Fibroblast of pulmonary artery (primary cell): ENCODE measurements around the gene LEAP2.

Experiments used
- DNase-seq: peaks from one replicate; pipeline ENCODE4 v3.0.0-alpha.2; 2010; ENCODE audit warnings: low read depth
- H3K4me3 ChIP-seq: replicated peaks from 2 replicates; pipeline ENCODE4 v1.5.1; 2011; ENCODE audit warnings: low read depth, mild to moderate bottlenecking, control low read depth, low read length, moderate library complexity
- TF ChIP-seq, protein P1 (sequence below): IDR thresholded peaks from 2 replicates; pipeline ENCODE4 v1.5.1; 2011; ENCODE audit warnings: mild to moderate bottlenecking, control low read depth, low read length, inconsistent platforms; ENCODE audit errors: missing control alignments

Gene LEAP2

GRCh38 chr5:132877466-132877865 is 4.0 kb downstream of the LEAP2 start:
- TF ChIP-seq, protein P1, sequence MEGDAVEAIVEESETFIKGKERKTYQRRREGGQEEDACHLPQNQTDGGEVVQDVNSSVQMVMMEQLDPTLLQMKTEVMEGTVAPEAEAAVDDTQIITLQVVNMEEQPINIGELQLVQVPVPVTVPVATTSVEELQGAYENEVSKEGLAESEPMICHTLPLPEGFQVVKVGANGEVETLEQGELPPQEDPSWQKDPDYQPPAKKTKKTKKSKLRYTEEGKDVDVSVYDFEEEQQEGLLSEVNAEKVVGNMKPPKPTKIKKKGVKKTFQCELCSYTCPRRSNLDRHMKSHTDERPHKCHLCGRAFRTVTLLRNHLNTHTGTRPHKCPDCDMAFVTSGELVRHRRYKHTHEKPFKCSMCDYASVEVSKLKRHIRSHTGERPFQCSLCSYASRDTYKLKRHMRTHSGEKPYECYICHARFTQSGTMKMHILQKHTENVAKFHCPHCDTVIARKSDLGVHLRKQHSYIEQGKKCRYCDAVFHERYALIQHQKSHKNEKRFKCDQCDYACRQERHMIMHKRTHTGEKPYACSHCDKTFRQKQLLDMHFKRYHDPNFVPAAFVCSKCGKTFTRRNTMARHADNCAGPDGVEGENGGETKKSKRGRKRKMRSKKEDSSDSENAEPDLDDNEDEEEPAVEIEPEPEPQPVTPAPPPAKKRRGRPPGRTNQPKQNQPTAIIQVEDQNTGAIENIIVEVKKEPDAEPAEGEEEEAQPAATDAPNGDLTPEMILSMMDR: no peak
- no peak overlapping the region for H3K4me3 ChIP-seq
- no peak for DNase-seq

GRCh38 chr5:132877938-132878337 is 4.5 kb downstream of the LEAP2 start:
- TF ChIP-seq, protein P1: no peak
- peak; percentile 54 for DNase-seq
- H3K4me3 ChIP-seq: no peak overlapping the region

DNA sequence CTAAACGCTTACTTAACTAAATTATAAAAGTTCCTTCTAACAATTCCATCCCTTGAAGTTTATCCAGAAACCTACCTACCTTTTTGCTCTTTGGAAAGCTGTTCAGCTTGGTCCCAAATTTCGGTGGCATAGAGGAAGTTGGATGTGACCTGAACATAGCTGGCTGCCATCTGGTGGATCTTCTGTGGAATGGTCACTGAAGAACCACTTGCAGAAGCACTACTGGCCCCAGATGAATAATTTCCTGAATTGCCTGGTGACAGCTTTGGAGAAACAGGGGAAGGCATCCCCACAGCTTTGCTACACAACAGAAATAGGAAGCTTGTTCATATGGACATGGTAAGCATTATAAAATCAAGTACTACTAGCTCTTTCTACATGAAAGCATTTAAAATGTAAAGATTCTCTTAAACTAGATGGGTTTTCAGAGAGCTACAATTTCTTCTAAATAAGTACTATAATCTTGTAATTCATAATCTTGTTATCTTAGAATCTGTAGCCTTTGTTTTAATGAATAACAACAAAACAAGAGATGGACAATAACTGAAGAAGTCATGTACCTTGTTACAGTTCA is 9.9 kb downstream of the LEAP2 start:
- H3K4me3 ChIP-seq: no peak overlapping the region
- TF ChIP-seq, protein P1: peak; percentile 79
- peak; percentile 85 for DNase-seq

GRCh38 chr5:132884548-132884947 is 11.1 kb downstream of the LEAP2 start:
- H3K4me3 ChIP-seq: no peak overlapping the region
- TF ChIP-seq, protein P1: no peak

GRCh38 chr5:132886064-132886823 is 12.8 kb downstream of the LEAP2 start:
- DNase-seq: no peak
- TF ChIP-seq, protein P1: no peak
- no peak overlapping the region for H3K4me3 ChIP-seq

More at GRCh38 chr5:132884548-132884947, 11.1 kb downstream of the LEAP2 start:
- DNase-seq: no peak

DNA sequence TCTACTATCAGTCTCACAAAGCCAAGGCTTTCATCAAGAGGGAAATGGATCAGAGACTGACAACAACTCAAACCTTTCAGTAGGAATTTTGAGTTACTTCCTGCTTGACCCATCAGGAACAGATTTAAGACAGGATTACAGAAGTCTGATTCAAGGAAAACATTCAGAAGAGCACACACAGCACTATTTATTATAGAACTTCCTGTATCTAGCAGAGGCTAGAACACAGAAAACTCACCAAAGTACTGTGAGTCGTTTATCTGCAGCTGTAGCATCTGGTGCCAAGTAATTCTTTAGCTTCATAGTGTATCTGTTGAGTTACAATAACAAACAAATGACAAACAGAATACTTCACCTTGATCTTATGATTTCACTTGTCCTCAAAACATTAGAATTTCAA is 13.8 kb downstream of the LEAP2 start:
- no peak for DNase-seq

More for the DNA sequence above, 13.8 kb downstream of the LEAP2 start:
- TF ChIP-seq, protein P1: no peak
- H3K4me3 ChIP-seq: no peak overlapping the region
